DND-41 (cell line): ENCODE measurements around the gene TEN1.

Experiments
- EZH2 ChIP-seq: IDR thresholded peaks from 3 replicates; pipeline ENCODE4 v1.6.1; 2012; ENCODE audit warnings: borderline replicate concordance, low read depth, mild to moderate bottlenecking, moderate library complexity, low read length, inconsistent platforms; ENCODE audit not compliant: severe bottlenecking
- TF ChIP-seq, protein P1 (sequence below): IDR thresholded peaks from 2 replicates; pipeline ENCODE4 v1.5.1; 2012; ENCODE audit warnings: borderline replicate concordance, low read length, moderate library complexity, mild to moderate bottlenecking; ENCODE audit not compliant: poor library complexity, severe bottlenecking; ENCODE audit errors: extremely low read depth

DNA sequence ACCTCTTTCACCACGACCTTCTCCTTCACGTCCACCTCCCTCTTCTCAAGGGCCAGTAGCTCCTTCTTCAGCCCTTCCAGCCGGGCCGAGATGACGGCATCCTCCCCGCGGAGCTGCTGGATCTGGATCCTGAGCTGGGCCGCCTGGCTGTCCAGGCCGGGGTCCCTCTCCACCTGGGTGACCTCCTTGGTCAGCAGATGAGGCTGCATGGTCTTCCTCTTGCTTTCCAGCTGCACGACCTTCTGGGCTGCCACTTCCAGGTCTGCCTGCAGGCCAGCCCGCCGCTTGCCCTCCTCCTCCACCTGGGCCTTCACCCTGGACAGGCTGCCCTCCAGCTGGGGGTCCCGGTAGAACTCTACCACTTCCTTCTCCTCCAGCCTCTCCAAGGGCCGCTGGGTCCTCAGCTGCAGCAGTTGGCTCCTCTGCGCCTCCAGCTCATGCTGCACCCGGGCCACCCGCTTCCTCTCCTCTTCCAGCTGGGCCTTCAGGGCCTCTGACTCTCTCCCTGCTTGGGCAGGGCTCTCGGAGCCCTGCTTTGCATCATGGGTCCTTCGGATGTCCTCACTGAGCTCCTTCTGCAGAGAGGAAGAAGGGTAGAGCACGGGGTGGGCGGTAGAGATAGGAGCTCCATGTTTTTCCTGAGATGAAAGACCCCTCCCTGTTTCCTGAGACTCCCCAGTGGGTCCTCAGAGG, 31.1 kb downstream of the TEN1 start:
- TF ChIP-seq, protein P1, sequence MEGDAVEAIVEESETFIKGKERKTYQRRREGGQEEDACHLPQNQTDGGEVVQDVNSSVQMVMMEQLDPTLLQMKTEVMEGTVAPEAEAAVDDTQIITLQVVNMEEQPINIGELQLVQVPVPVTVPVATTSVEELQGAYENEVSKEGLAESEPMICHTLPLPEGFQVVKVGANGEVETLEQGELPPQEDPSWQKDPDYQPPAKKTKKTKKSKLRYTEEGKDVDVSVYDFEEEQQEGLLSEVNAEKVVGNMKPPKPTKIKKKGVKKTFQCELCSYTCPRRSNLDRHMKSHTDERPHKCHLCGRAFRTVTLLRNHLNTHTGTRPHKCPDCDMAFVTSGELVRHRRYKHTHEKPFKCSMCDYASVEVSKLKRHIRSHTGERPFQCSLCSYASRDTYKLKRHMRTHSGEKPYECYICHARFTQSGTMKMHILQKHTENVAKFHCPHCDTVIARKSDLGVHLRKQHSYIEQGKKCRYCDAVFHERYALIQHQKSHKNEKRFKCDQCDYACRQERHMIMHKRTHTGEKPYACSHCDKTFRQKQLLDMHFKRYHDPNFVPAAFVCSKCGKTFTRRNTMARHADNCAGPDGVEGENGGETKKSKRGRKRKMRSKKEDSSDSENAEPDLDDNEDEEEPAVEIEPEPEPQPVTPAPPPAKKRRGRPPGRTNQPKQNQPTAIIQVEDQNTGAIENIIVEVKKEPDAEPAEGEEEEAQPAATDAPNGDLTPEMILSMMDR: no peak
- no peak for TF ChIP-seq EZH2
